Measurements from ENCODE around the gene PODN.

PODN gene

GRCh38 chr1:53112271-53112774 lies 50.3 kb downstream of the PODN start:
- Histone ChIP-seq H4K20me1 (ENCODE audit: insufficient read depth, low read length) (no peaks in the 10 kb centered on the region), H3K4me2 (ENCODE audit: low read length) (no peak overlapping the region), H3K27ac (ENCODE audit: low read length) (no peak overlapping the region), H3K4me3 (ENCODE audit: low read length) (no peak overlapping the region), H2AFZ (ENCODE audit: low read depth, low read length) (no peak overlapping the region), H3K27me3 (ENCODE audit: low read depth, low read length) (no peaks in the 10 kb centered on the region), H3K4me1 (ENCODE audit: low read length) (no peaks in the 10 kb centered on the region), H3K9ac (ENCODE audit: low read length) (no peak overlapping the region), H3K9me3 (ENCODE audit: insufficient read depth, low read length) (no peaks in the 10 kb centered on the region), H3K36me3 (replicated peaks; ENCODE audit: low read depth, low read length) (no peaks in the 10 kb centered on the region), H3K79me2 (ENCODE audit: low read length) (no peaks in the 10 kb centered on the region)
- no peak for TF ChIP-seq EZH2phosphoT487 (IDR thresholded peaks at IDR 0.05; ENCODE audit: low read depth)
- no peak for TF ChIP-seq CTCF (IDR thresholded peaks at IDR 0.05; ENCODE audit: low read depth, low read length)

GRCh38 chr1:53112861-53113260 lies 50.8 kb downstream of the PODN start:
- H4K20me1 ChIP-seq (ENCODE audit: insufficient read depth, low read length), result no peaks in the 10 kb centered on the region
- H3K9me3 ChIP-seq (ENCODE audit: insufficient read depth, low read length), result no peaks in the 10 kb centered on the region
- no peaks in the 10 kb centered on the region for H3K4me1 ChIP-seq (ENCODE audit: low read length)
- no peak overlapping the region for H2AFZ ChIP-seq (ENCODE audit: low read depth, low read length)
- H3K4me3 ChIP-seq (ENCODE audit: low read length), result no peak overlapping the region
- no peak overlapping the region for H3K27ac ChIP-seq (ENCODE audit: low read length)
- TF ChIP-seq CTCF (IDR thresholded peaks at IDR 0.05; ENCODE audit: low read depth, low read length) (no peak), EZH2phosphoT487 (IDR thresholded peaks at IDR 0.05; ENCODE audit: low read depth) (no peak)
- no peaks in the 10 kb centered on the region for H3K79me2 ChIP-seq (ENCODE audit: low read length)
- no peaks in the 10 kb centered on the region for H3K27me3 ChIP-seq (ENCODE audit: low read depth, low read length)
- H3K9ac ChIP-seq (ENCODE audit: low read length), result no peak overlapping the region
- H3K36me3 ChIP-seq (replicated peaks; ENCODE audit: low read depth, low read length), result no peaks in the 10 kb centered on the region
- H3K4me2 ChIP-seq (ENCODE audit: low read length), result no peak overlapping the region

GRCh38 chr1:53114090-53114489 lies 52.1 kb downstream of the PODN start:
- no peaks in the 10 kb centered on the region for H3K4me1 ChIP-seq (ENCODE audit: low read length)
- no peaks in the 10 kb centered on the region for H3K9me3 ChIP-seq (ENCODE audit: insufficient read depth, low read length)
- H3K27me3 ChIP-seq (ENCODE audit: low read depth, low read length), result no peaks in the 10 kb centered on the region
- no peak overlapping the region for H3K9ac ChIP-seq (ENCODE audit: low read length)
- no peak overlapping the region for H2AFZ ChIP-seq (ENCODE audit: low read depth, low read length)
- no peaks in the 10 kb centered on the region for H3K36me3 ChIP-seq (replicated peaks; ENCODE audit: low read depth, low read length)
- TF ChIP-seq EZH2phosphoT487 (IDR thresholded peaks at IDR 0.05; ENCODE audit: low read depth), result no peak
- TF ChIP-seq CTCF (IDR thresholded peaks at IDR 0.05; ENCODE audit: low read depth, low read length), result no peak
- no peak overlapping the region for H3K27ac ChIP-seq (ENCODE audit: low read length)
- no peaks in the 10 kb centered on the region for H3K79me2 ChIP-seq (ENCODE audit: low read length)
- H4K20me1 ChIP-seq (ENCODE audit: insufficient read depth, low read length), result no peaks in the 10 kb centered on the region
- no peak overlapping the region for H3K4me2 ChIP-seq (ENCODE audit: low read length)
- no peak overlapping the region for H3K4me3 ChIP-seq (ENCODE audit: low read length)

- no peak overlapping the region for H3K4me2 ChIP-seq (ENCODE audit: low read length)
- no peak overlapping the region for H3K27ac ChIP-seq (ENCODE audit: low read length)
- no peaks in the 10 kb centered on the region for H3K79me2 ChIP-seq (ENCODE audit: low read length)
- H4K20me1 ChIP-seq (ENCODE audit: insufficient read depth, low read length), result no peaks in the 10 kb centered on the region
- H3K36me3 ChIP-seq (replicated peaks; ENCODE audit: low read depth, low read length), result no peaks in the 10 kb centered on the region
- no peak overlapping the region for H3K9ac ChIP-seq (ENCODE audit: low read length)
- no peaks in the 10 kb centered on the region for H3K27me3 ChIP-seq (ENCODE audit: low read depth, low read length)
- no peaks in the 10 kb centered on the region for H3K4me1 ChIP-seq (ENCODE audit: low read length)
- TF ChIP-seq CTCF (IDR thresholded peaks at IDR 0.05; ENCODE audit: low read depth, low read length) (no peak), EZH2phosphoT487 (IDR thresholded peaks at IDR 0.05; ENCODE audit: low read depth) (no peak)
- H2AFZ ChIP-seq (ENCODE audit: low read depth, low read length), result no peak overlapping the region
- no peaks in the 10 kb centered on the region for H3K9me3 ChIP-seq (ENCODE audit: insufficient read depth, low read length)
- no peak overlapping the region for H3K4me3 ChIP-seq (ENCODE audit: low read length)
Measured at GRCh38 chr1:53114581-53115400, 52.8 kb downstream of the PODN start.
